HG03460 (cell line): ENCODE measurements around the gene GPX7.

ENCODE experiments used
- ATAC-seq: cut with Tn5 transposase; IDR thresholded peaks from one replicate; pipeline ENCODE4 v1.9.1; 2021; ENCODE audit not compliant: unreplicated experiment

The GPX7 gene

GRCh38 chr1:52628614-52629324 lies 26.6 kb downstream of the GPX7 start:
- no peak for ATAC-seq

- ATAC-seq: no peak
Measured at GRCh38 chr1:52629325-52629643, 27.1 kb downstream of the GPX7 start.

GRCh38 chr1:52629667-52630066 lies 27.5 kb downstream of the GPX7 start:
- ATAC-seq: no peak

GRCh38 chr1:52631759-52632331 lies 29.7 kb downstream of the GPX7 start:
- no peak for ATAC-seq

GRCh38 chr1:52632732-52633290 lies 30.6 kb downstream of the GPX7 start, which contains the start of gene SHISAL2A:
SHISAL2A (plus strand) TSS chr1:52633168; CDS start chr1:52633494, 326 bp downstream.
- ATAC-seq: no peak

- ATAC-seq: no peak
Measured at GRCh38 chr1:52633291-52633754, 31.2 kb downstream of the GPX7 start.

GRCh38 chr1:52634111-52634510 lies 31.9 kb downstream of the GPX7 start:
- no peak for ATAC-seq

GRCh38 chr1:52635321-52636089 lies 33.3 kb downstream of the GPX7 start:
- no peak for ATAC-seq

- peak; percentile 79 for ATAC-seq
Measured at GRCh38 chr1:52636721-52637695, 34.8 kb downstream of the GPX7 start.

- ATAC-seq: no peak
Measured at GRCh38 chr1:52637946-52638345, 35.8 kb downstream of the GPX7 start.

GRCh38 chr1:52640697-52641096 lies 38.5 kb downstream of the GPX7 start:
- ATAC-seq: no peak

- no peak for ATAC-seq
Measured at GRCh38 chr1:52641307-52641706, 39.1 kb downstream of the GPX7 start.

- ATAC-seq: no peak
Measured at GRCh38 chr1:52645261-52645660, 43.1 kb downstream of the GPX7 start.

- ATAC-seq: no peak
Measured at GRCh38 chr1:52651904-52652303, 49.7 kb downstream of the GPX7 start.

GRCh38 chr1:52653207-52653849 lies 51.2 kb downstream of the GPX7 start:
- ATAC-seq: no peak

- ATAC-seq: no peak
Measured at GRCh38 chr1:52654063-52654462, 51.9 kb downstream of the GPX7 start.

GRCh38 chr1:52657702-52658101 lies 55.5 kb downstream of the GPX7 start:
- no peak for ATAC-seq
